Glutamatergic neuron (in vitro differentiated cells): ENCODE measurements around the gene AUTS2. TPM values are rescaled to one million over a fixed set of nuclear protein-coding genes. Genes with fewer than 3 reads are reported as not detected.

Source experiments
- DNase-seq: peaks from one replicate; pipeline ENCODE4 v3.0.0; 2022
- H3K27ac Mint-ChIP-seq: one replicate; pipeline ENCODE4 v1.8.0; 2020; ENCODE audit warnings: mild to moderate bottlenecking, mixed read lengths, inconsistent platforms; ENCODE audit not compliant: unreplicated experiment
- H3K27me3 Mint-ChIP-seq: one replicate; pipeline ENCODE4 v1.8.0; 2020; ENCODE audit warnings: mild to moderate bottlenecking, moderate library complexity, mixed read lengths, inconsistent platforms; ENCODE audit not compliant: unreplicated experiment
- H3K36me3 Mint-ChIP-seq: one replicate; pipeline ENCODE4 v1.8.0; 2020; ENCODE audit warnings: mild to moderate bottlenecking, mixed read lengths, inconsistent platforms; ENCODE audit not compliant: unreplicated experiment
- H3K4me1 Mint-ChIP-seq: one replicate; pipeline ENCODE4 v1.8.0; 2020; ENCODE audit warnings: mild to moderate bottlenecking, low read depth, mixed read lengths, inconsistent platforms; ENCODE audit not compliant: unreplicated experiment
- H3K4me3 Mint-ChIP-seq: one replicate; pipeline ENCODE4 v1.8.0; 2020; ENCODE audit warnings: mild to moderate bottlenecking, mixed read lengths, inconsistent platforms; ENCODE audit not compliant: unreplicated experiment
- H3K9me3 Mint-ChIP-seq: one replicate; pipeline ENCODE4 v1.8.0; 2020; ENCODE audit warnings: mild to moderate bottlenecking, moderate library complexity, mixed read lengths, inconsistent platforms; ENCODE audit not compliant: unreplicated experiment
- total RNA-seq: library from RNA; stranded (reverse); fragmentation: NEBNext Ultra II Directional; extraction: Animal tissue kit (Norgen Biotek cat#: 25700); gene quantifications from one replicate; pipeline ENCODE4 v1.2.1, GENCODE V29; 2021; ENCODE audit not compliant: unreplicated experiment
- TF ChIP-seq, protein P1 (sequence below): fragments of 200-600 bp; sonication (generic); IDR thresholded peaks from one replicate; pipeline ENCODE4 v1.5.0; 2021; ENCODE audit not compliant: partially characterized antibody, unreplicated experiment

AUTS2 gene
- total RNA-seq, 1 donor from 2014 or later: 300 TPM

DNA sequence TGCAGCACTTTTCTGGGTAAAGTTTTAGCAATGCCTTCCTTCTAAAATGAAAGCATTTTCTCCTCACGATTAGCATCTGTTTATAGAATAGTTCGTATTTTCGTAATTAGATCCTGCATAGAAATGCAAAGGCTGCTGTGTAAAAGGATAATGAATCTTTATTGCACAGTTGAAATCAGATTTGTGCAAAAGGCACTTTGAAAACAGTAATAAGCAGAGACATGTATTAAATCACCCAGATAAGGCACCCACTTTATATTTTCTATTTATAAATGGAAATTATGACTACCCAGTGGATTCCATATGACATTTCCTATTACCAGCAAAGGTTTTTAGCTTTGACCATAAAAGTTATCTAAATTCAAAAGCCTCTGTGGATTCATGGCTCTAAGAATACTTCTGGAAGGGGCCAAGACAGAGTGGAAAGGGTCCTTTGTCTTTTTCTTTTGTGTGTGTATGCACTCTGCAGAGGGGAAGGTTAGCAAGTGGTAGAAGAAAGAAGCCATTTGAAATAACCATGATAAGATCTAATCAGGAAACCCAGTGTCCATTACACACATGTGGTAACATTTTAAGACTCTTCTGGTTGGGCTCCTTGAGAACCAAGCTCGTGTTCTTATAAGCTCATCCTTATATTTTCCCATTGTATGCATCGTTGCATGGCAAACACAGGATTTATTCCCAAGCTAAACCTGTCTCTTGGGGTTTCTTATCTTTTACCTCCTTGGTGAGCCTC lies 612.1 kb downstream of the AUTS2 start:
- H3K4me1 Mint-ChIP-seq: peaks cover 10% of the 10 kb centered on the region
- H3K4me3 Mint-ChIP-seq: no peak overlapping the region
- H3K27me3 Mint-ChIP-seq: no peaks in the 10 kb centered on the region
- H3K9me3 Mint-ChIP-seq: peaks cover 4% of the 10 kb centered on the region
- no peak for DNase-seq
- TF ChIP-seq, protein P1, sequence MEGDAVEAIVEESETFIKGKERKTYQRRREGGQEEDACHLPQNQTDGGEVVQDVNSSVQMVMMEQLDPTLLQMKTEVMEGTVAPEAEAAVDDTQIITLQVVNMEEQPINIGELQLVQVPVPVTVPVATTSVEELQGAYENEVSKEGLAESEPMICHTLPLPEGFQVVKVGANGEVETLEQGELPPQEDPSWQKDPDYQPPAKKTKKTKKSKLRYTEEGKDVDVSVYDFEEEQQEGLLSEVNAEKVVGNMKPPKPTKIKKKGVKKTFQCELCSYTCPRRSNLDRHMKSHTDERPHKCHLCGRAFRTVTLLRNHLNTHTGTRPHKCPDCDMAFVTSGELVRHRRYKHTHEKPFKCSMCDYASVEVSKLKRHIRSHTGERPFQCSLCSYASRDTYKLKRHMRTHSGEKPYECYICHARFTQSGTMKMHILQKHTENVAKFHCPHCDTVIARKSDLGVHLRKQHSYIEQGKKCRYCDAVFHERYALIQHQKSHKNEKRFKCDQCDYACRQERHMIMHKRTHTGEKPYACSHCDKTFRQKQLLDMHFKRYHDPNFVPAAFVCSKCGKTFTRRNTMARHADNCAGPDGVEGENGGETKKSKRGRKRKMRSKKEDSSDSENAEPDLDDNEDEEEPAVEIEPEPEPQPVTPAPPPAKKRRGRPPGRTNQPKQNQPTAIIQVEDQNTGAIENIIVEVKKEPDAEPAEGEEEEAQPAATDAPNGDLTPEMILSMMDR: no peak
- no peaks in the 10 kb centered on the region for H3K36me3 Mint-ChIP-seq
- H3K27ac Mint-ChIP-seq: no peak overlapping the region

DNA sequence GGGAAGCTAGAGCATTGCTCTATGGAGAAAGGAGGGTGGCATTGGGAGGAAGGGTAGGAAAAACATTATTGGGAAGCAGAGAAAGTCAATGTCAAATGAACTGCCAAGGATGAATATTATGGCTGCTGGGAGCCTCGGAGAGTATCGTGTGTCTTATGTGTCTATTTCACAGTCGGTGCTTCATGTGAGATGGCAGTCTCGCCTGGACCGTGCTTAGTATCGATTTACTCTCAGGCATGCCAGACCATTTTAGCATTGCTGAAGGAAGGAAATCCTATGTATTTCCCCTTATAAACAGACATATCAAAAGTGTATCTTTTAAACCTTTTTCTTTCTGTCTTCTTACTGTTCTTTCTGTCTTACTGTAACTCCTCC lies 612.6 kb downstream of the AUTS2 start:
- H3K4me3 Mint-ChIP-seq: no peak overlapping the region
- H3K27me3 Mint-ChIP-seq: no peaks in the 10 kb centered on the region
- H3K27ac Mint-ChIP-seq: no peak overlapping the region
- TF ChIP-seq, protein P1: no peak
- DNase-seq: no peak
- H3K4me1 Mint-ChIP-seq: peaks cover 9% of the 10 kb centered on the region
- H3K9me3 Mint-ChIP-seq: peaks cover 4% of the 10 kb centered on the region
- no peaks in the 10 kb centered on the region for H3K36me3 Mint-ChIP-seq

DNA sequence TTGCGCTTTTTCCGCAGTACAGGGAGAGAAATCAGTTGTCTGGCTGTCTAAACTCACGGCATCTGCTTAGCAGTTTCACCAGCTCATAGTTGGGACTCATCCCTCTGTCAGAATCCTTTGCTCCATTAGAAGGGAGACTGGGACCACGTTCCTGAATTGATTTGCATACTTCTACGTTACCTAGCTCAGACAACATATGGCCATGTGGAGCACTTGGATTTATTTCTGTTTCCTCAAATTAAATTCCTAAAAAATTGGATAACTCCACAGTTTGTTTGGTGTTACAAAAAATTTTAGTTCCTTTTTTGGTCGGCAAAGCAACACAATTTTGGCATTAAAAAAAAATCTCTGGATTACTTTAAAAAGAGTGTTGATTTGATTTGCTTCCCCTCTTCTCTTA lies 614.0 kb downstream of the AUTS2 start:
- TF ChIP-seq, protein P1: no peak
- H3K4me1 Mint-ChIP-seq: peaks cover 8% of the 10 kb centered on the region
- H3K36me3 Mint-ChIP-seq: no peaks in the 10 kb centered on the region
- H3K27ac Mint-ChIP-seq: no peak overlapping the region
- no peak overlapping the region for H3K4me3 Mint-ChIP-seq
- DNase-seq: no peak
- peaks cover 4% of the 10 kb centered on the region for H3K9me3 Mint-ChIP-seq
- H3K27me3 Mint-ChIP-seq: no peaks in the 10 kb centered on the region

DNA sequence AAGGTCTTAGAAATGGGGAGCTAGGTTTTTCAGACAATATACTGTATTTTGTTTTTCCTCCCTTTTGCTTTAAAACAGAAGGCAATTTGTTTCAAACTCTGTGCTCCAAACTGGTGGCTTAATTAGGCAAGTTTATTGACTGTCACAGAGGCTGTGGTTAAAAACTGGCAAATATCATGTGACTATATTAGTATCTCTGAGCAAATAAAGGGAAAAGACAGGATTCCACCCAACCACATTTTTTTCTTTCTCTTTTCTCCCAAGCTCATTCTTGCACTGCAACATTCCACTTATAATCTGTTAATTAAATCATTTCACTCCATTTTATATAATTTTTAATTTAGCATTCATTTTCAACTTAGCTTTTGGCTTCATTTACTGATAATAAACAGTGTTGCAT lies 615.8 kb downstream of the AUTS2 start:
- Mint-ChIP-seq H3K4me3 (no peak overlapping the region), H3K27me3 (no peaks in the 10 kb centered on the region), H3K36me3 (no peaks in the 10 kb centered on the region), H3K9me3 (peaks cover 4% of the 10 kb centered on the region), H3K4me1 (peaks cover 8% of the 10 kb centered on the region), H3K27ac (no peak overlapping the region)
- TF ChIP-seq, protein P1: no peak
- no peak for DNase-seq

DNA sequence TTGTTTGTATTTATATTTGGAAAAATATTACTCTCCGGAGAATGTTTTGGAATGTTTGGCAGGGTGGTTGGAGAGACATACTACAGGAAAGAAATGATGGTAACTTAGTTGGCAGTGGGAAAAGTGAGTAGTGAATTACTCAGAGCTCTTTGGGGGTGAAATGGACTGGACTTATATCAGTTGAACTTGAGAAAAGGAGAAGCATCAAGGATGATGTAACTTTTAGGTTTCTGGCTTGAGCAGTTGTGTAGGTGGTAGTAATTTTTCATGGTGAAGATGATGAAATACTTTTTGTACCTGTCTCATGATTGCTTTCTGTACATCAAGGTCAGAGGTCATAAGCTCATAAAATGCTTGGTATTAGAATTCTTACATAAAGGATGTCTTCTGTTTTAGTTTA lies 617.2 kb downstream of the AUTS2 start:
- TF ChIP-seq, protein P1: no peak
- Mint-ChIP-seq H3K4me3 (no peak overlapping the region), H3K36me3 (no peaks in the 10 kb centered on the region), H3K4me1 (peaks cover 8% of the 10 kb centered on the region), H3K9me3 (peaks cover 4% of the 10 kb centered on the region), H3K27me3 (no peaks in the 10 kb centered on the region), H3K27ac (no peak overlapping the region)
- DNase-seq: no peak
